ENCODE measurements around the gene PWWP2B. TPM values are rescaled to one million over a fixed set of nuclear protein-coding genes. Genes with fewer than 3 reads are reported as not detected.

Gene PWWP2B
- total and polyA plus RNA-seq, 2 donors (not counting 3 experiments of a cell fraction or from before 2014, with no cell fraction given), result 4.6 to 11.8 TPM

- intact Hi-C loops (cut with micrococcal nuclease) (no loop called here), dilution Hi-C loops (cut with MboI; ENCODE audit: extremely low pct_ligation_motif_present, low sequenced_read_pairs) (no loop called here)
- FAIRE-seq, result no peak
- ChIA-PET POLR2A (no interaction called here), CTCF (no interaction called here)
- DNase-seq (ENCODE audit: low read depth, low spot score), result no peak
- Histone ChIP-seq H3K9ac (replicated peaks; ENCODE audit: extremely low read depth, insufficient read depth, low read length) (no peak overlapping the region), H3K4me3 (replicated peaks in 1 of 3; ENCODE audit: insufficient read depth in 1 of 3, low read depth in 1 of 3, low read length in 3 of 3) (no peak overlapping the region), H4K20me1 (replicated peaks; ENCODE audit: control insufficient read depth, extremely low read depth, insufficient read depth, low read length) (no peaks in the 10 kb centered on the region), H3K9me1 (replicated peaks; ENCODE audit: control insufficient read depth, extremely low read depth, insufficient read depth, low read length) (no peaks in the 10 kb centered on the region), H3K4me2 (ENCODE audit: insufficient read depth, low read length) (no peak overlapping the region), H3K79me2 (ENCODE audit: control insufficient read depth, insufficient read depth, low read length) (no peaks in the 10 kb centered on the region), H3K4me1 (ENCODE audit: control insufficient read depth, extremely low read depth, insufficient read depth, low read length) (no peaks in the 10 kb centered on the region), H3K27ac (ENCODE audit: insufficient read depth, low read depth, low read length) (no peak overlapping the region), H2AFZ (ENCODE audit: low read depth, low read length) (no peak overlapping the region), H3K36me3 (ENCODE audit: control insufficient read depth in 2 of 2, extremely low read depth in 1 of 2, insufficient read depth in 2 of 2, low read length in 2 of 2) (no peaks in the 10 kb centered on the region), H3K9me3 (replicated peaks; ENCODE audit: control insufficient read depth, insufficient read depth, low read length) (no peaks in the 10 kb centered on the region), H3K27me3 (ENCODE audit: control insufficient read depth in 2 of 2, insufficient read depth in 2 of 2, low read length in 2 of 2) (no peaks in the 10 kb centered on the region)
- TF ChIP-seq EZH2 (IDR thresholded peaks at IDR 0.05; ENCODE audit: borderline replicate concordance, low read depth, low read length, severe bottlenecking) (no peak), FOS (IDR thresholded peaks at IDR 0.05; ENCODE audit: borderline replicate concordance, insufficient read depth, low read length) (no peak), JUN (IDR thresholded peaks at IDR 0.05; ENCODE audit: borderline replicate concordance, insufficient read depth, insufficient read length, low read depth) (no peak), MYC (IDR thresholded peaks at IDR 0.05; ENCODE audit: low read depth, low read length) (no peak), GATA2 (IDR thresholded peaks at IDR 0.05; ENCODE audit: insufficient read depth, insufficient read length, low read depth, low read length) (no peak), MAX (IDR thresholded peaks at IDR 0.05; ENCODE audit: insufficient read depth, insufficient read length) (no peak), POLR2A (IDR thresholded peaks at IDR 0.05; ENCODE audit: low read depth, low read length) (no peak), CTCF (IDR thresholded peaks at IDR 0.05; ENCODE audit: extremely low read depth in 1 of 2, insufficient read depth in 1 of 2, low read depth in 1 of 2, low read length in 2 of 2) (no peak), POLR2AphosphoS5 (IDR thresholded peaks at IDR 0.05; ENCODE audit: insufficient read depth, low read depth, low read length) (no peak)
- BruUV-seq (replicated peaks), result no TSS peak
Observed at GRCh38 chr10:132428486-132428995, 31.5 kb downstream of the PWWP2B start.
